Endothelial cell of umbilical vein (primary cell): ENCODE data around the gene EFS. TPM values are rescaled to one million over a fixed set of nuclear protein-coding genes. Genes with fewer than 3 reads are reported as not detected.

Experiments used
- BruUV-seq: library from RNA; stranded (reverse); fragments of 400-500 nt; replicated peaks from 2 replicates; lab custom pipeline; 2021; lab: Mats Ljungman, UMichigan
- CTCF ChIA-PET: fragments of 300-600, 350-600 bp; sonication (Branson Sonifier 250); formaldehyde crosslinking; loops from one replicate; lab custom pipeline; 2021; ENCODE audit warnings: antibody characterized with exemption, inconsistent platforms; lab: Charles Lee
- POLR2A ChIA-PET: fragments of 300-600, 350-600 bp; sonication (Branson Sonifier 250); formaldehyde crosslinking; loops from one replicate; lab custom pipeline; 2021; ENCODE audit warnings: antibody characterized with exemption, inconsistent platforms; lab: Charles Lee
- DNase-seq: peaks from one replicate; pipeline ENCODE4 v3.0.0-alpha.2; 2011; ENCODE audit warnings: low read depth, low spot score
- FAIRE-seq: peaks from 2 replicates; lab custom pipeline; 2011; peaks lifted over from hg19 to GRCh38; lab: Jason Lieb, UNC
- H2AFZ ChIP-seq: 2 replicates; pipeline ENCODE4 v1.6.0; 2012; ENCODE audit warnings: low read depth, low read length, control low read depth, inconsistent platforms
- H3K27ac ChIP-seq: 2 replicates; pipeline ENCODE4 v1.5.1; 2011; ENCODE audit warnings: low read depth, mild to moderate bottlenecking, control low read depth, low read length, moderate library complexity; ENCODE audit not compliant: insufficient read depth
- H3K27me3 ChIP-seq, 2 experiments: 2 replicates each; pipeline versions ENCODE4 v1.6.0 to v1.6.1; 2011; ENCODE audit warnings: low read length in 2 of 2, mixed read lengths in 1 of 2; ENCODE audit not compliant: control insufficient read depth in 2 of 2, insufficient read depth in 2 of 2
- H3K36me3 ChIP-seq, 2 experiments: 2 replicates in 1 of 2; 3 replicates in 1 of 2; pipeline ENCODE4 v1.5.1; 2011; ENCODE audit warnings: low read length in 2 of 2, mild to moderate bottlenecking in 1 of 2, moderate library complexity in 1 of 2; ENCODE audit not compliant: control insufficient read depth in 2 of 2, insufficient read depth in 2 of 2; ENCODE audit errors: extremely low read depth in 1 of 2
- H3K4me1 ChIP-seq: 3 replicates; pipeline ENCODE4 v1.5.1; 2011; ENCODE audit warnings: mild to moderate bottlenecking, low read length; ENCODE audit not compliant: control insufficient read depth, insufficient read depth; ENCODE audit errors: extremely low read depth
- H3K4me2 ChIP-seq: 2 replicates; pipeline ENCODE4 v1.6.1; 2011; ENCODE audit warnings: low read length, control low read depth, mixed read lengths; ENCODE audit not compliant: insufficient read depth
- H3K4me3 ChIP-seq, 3 experiments: fragments of 200-600 bp in 1 of 3; sonication (generic), shearing (Covaris generic) in 1 of 3; replicated peaks in 1 of 3; 2 replicates each; pipeline ENCODE4 v1.5.1; 2011 to 2016; ENCODE audit warnings: control low read depth in 3 of 3, low read length in 3 of 3, mild to moderate bottlenecking in 2 of 3, inconsistent platforms in 1 of 3, low read depth in 1 of 3, moderate library complexity in 1 of 3; ENCODE audit not compliant: insufficient read depth in 1 of 3
- H3K79me2 ChIP-seq: 2 replicates; pipeline ENCODE4 v1.6.0; 2012; ENCODE audit warnings: low read length, inconsistent platforms; ENCODE audit not compliant: control insufficient read depth, insufficient read depth
- H3K9ac ChIP-seq: replicated peaks from 2 replicates; pipeline ENCODE3; 2011; ENCODE audit warnings: low read length, control low read depth; ENCODE audit not compliant: insufficient read depth; ENCODE audit errors: extremely low read depth
- H3K9me1 ChIP-seq: replicated peaks from 3 replicates; pipeline ENCODE4 v1.6.0; 2011; ENCODE audit warnings: mild to moderate bottlenecking, low read length; ENCODE audit not compliant: control insufficient read depth, insufficient read depth; ENCODE audit errors: extremely low read depth
- H3K9me3 ChIP-seq: replicated peaks from 2 replicates; pipeline ENCODE4 v1.5.1; 2012; ENCODE audit warnings: low read length, inconsistent platforms; ENCODE audit not compliant: control insufficient read depth, insufficient read depth
- H4K20me1 ChIP-seq: replicated peaks from 2 replicates; pipeline ENCODE3; 2011; ENCODE audit warnings: mild to moderate bottlenecking, low read length; ENCODE audit not compliant: control insufficient read depth, insufficient read depth; ENCODE audit errors: extremely low read depth
- CTCF ChIP-seq, 2 donors: IDR thresholded peaks; 1 replicate in 1 of 2; 2 replicates in 1 of 2; pipeline ENCODE4 v1.5.1; 2011; ENCODE audit warnings: low read length in 2 of 2, mild to moderate bottlenecking in 2 of 2, moderate library complexity in 2 of 2, control low read depth in 1 of 2, inconsistent platforms in 1 of 2, low read depth in 1 of 2; ENCODE audit not compliant: insufficient read depth in 1 of 2; ENCODE audit errors: extremely low read depth in 1 of 2
- EZH2 ChIP-seq: IDR thresholded peaks from 2 replicates; pipeline ENCODE4 v1.6.1; 2012; ENCODE audit warnings: borderline replicate concordance, low read depth, mild to moderate bottlenecking, moderate library complexity, low read length, inconsistent platforms; ENCODE audit not compliant: severe bottlenecking
- FOS ChIP-seq: IDR thresholded peaks from 2 replicates; pipeline ENCODE4 v1.6.1; 2011; ENCODE audit warnings: mild to moderate bottlenecking, low read length, moderate library complexity, borderline replicate concordance; ENCODE audit not compliant: insufficient read depth
- GATA2 ChIP-seq: IDR thresholded peaks from 2 replicates; pipeline ENCODE4 v1.7.0; 2011; ENCODE audit warnings: low read depth, mild to moderate bottlenecking, moderate library complexity, mixed read lengths, low read length; ENCODE audit not compliant: insufficient read length, insufficient read depth
- JUN ChIP-seq: IDR thresholded peaks from 2 replicates; pipeline ENCODE4 v1.6.1; 2011; ENCODE audit warnings: borderline replicate concordance, low read depth; ENCODE audit not compliant: insufficient read length, insufficient read depth
- MYC ChIP-seq: IDR thresholded peaks from one replicate; pipeline ENCODE4 v1.6.1; 2011; ENCODE audit warnings: mild to moderate bottlenecking, low read depth, low read length
- POLR2A ChIP-seq: IDR thresholded peaks from 2 replicates; pipeline ENCODE4 v1.6.1; 2012; ENCODE audit warnings: low read depth, mild to moderate bottlenecking, control low read depth, low read length
- POLR2AphosphoS5 ChIP-seq: IDR thresholded peaks from 2 replicates; pipeline ENCODE4 v1.6.1; 2012; ENCODE audit warnings: low read depth, mild to moderate bottlenecking, control low read depth, low read length, moderate library complexity; ENCODE audit not compliant: insufficient read depth
- dilution Hi-C: fragments of 300-500 bp; cut with MboI; formaldehyde crosslinking; loops from one replicate; pipeline ENCODE4 v1.15.0; 2019; ENCODE audit warnings: low sequenced_read_pairs; ENCODE audit not compliant: extremely low pct_ligation_motif_present
- intact Hi-C: fragments of 100-400 bp; cut with micrococcal nuclease; formaldehyde crosslinking; loops from one replicate; pipeline ENCODE4 v1.10.0; 2022
- polyA plus RNA-seq, 4 experiments: library from polyadenylated mRNA; depleted of rRNA in 3 of 4; stranded (reverse) in 3 of 4; unstranded in 1 of 4; fragments of >200 nt; gene quantifications; 2 replicates each; pipeline versions ENCODE4 v1.2.1 to v1.2.3, GENCODE V29; 2011 to 2012; ENCODE audit warnings: missing spikeins in 1 of 4
- total RNA-seq: library from RNA; stranded (reverse); gene quantifications from 2 replicates; pipeline ENCODE4 v1.2.3, GENCODE V29; 2021
- TF ChIP-seq, protein P1 (sequence below): IDR thresholded peaks from 2 replicates; pipeline ENCODE4 v1.6.1; 2011; ENCODE audit not compliant: insufficient read depth, insufficient read length

EFS gene
- total and polyA plus RNA-seq, 2 donors (not counting 3 experiments of a cell fraction or from before 2014, with no cell fraction given) = 0.03 to 0.13 TPM

GRCh38 chr14:23406244-23406643, 41.3 kb upstream of the EFS start:
- Histone ChIP-seq H3K4me1 (no peaks in the 10 kb centered on the region), H3K4me2 (no peak overlapping the region), H3K9ac (no peak overlapping the region), H3K36me3 (no peaks in the 10 kb centered on the region), H3K27ac (no peak overlapping the region), H3K4me3 (no peak overlapping the region), H3K79me2 (no peaks in the 10 kb centered on the region), H2AFZ (no peak overlapping the region), H3K9me1 (no peaks in the 10 kb centered on the region), H4K20me1 (no peaks in the 10 kb centered on the region), H3K27me3 (no peaks in the 10 kb centered on the region), H3K9me3 (no peaks in the 10 kb centered on the region)
- ChIA-PET CTCF (no interaction called here), POLR2A (no interaction called here)
- no TSS peak for BruUV-seq
- intact Hi-C loops (no loop called here), dilution Hi-C loops (no loop called here)
- DNase-seq (no peak), FAIRE-seq (no peak)
- TF ChIP-seq GATA2 (no peak), POLR2AphosphoS5 (no peak), POLR2A (no peak), JUN (no peak), EZH2 (no peak), FOS (no peak), CTCF (IDR thresholded peaks at IDR 0.05; ENCODE audit: extremely low read depth in 1 of 2, insufficient read depth in 1 of 2, low read depth in 1 of 2, low read length in 2 of 2) (no peak), MYC (no peak)
- TF ChIP-seq, protein P1, sequence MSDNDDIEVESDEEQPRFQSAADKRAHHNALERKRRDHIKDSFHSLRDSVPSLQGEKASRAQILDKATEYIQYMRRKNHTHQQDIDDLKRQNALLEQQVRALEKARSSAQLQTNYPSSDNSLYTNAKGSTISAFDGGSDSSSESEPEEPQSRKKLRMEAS = no peak
